Germinal center (tissue), 1 donor: ENCODE measurements around the gene CCDC8.
"Not testable (repeated sequence)": the region's sequence is repeated elsewhere in the genome, so short reads cannot be mapped to it uniquely, and the experiment has no call there.

Source experiments
- DNase-seq: peaks from one replicate; pipeline ENCODE4 v3.0.0; 2012; ENCODE audit warnings: mixed read lengths, low spot score

CCDC8 gene

DNA sequence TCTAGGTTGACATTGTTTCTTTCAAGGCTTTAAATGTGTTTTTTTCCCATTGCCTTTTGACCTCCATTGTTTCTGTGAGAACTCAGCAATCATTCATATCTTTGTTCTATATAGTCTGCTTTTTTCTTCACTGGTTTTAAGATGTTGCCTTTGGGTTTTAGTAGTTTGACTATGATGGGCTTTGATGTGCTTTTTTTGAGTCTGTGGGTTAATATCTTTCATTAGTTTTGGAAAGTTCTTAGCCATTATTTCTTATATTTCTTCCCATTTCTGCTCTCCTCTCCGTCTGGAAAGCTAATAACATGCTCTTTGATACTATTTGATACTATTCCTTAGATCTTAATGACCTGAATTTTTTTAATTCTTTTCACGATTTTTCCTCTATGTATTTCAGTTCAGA, 32.7 kb downstream of the CCDC8 start:
- no peak for DNase-seq

DNA sequence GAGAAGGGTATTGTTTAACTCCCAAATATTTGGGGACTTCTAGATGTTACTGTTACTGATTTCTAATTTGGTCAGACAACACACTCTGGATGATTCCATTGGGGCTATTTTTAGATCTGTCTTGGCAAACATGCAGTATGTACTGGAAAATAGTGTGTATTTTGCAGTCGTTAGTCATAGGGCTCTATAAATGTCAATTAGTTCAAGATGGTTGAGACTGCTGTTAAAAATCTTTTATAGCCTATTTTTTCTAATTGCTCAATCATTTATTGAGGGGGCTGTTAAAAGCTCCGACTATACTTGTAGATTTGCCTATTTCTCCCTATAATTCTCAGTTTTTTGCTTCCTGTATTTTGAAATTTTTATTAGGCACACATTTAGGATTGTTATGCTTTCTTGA, 35.1 kb downstream of the CCDC8 start:
- no peak for DNase-seq

DNA sequence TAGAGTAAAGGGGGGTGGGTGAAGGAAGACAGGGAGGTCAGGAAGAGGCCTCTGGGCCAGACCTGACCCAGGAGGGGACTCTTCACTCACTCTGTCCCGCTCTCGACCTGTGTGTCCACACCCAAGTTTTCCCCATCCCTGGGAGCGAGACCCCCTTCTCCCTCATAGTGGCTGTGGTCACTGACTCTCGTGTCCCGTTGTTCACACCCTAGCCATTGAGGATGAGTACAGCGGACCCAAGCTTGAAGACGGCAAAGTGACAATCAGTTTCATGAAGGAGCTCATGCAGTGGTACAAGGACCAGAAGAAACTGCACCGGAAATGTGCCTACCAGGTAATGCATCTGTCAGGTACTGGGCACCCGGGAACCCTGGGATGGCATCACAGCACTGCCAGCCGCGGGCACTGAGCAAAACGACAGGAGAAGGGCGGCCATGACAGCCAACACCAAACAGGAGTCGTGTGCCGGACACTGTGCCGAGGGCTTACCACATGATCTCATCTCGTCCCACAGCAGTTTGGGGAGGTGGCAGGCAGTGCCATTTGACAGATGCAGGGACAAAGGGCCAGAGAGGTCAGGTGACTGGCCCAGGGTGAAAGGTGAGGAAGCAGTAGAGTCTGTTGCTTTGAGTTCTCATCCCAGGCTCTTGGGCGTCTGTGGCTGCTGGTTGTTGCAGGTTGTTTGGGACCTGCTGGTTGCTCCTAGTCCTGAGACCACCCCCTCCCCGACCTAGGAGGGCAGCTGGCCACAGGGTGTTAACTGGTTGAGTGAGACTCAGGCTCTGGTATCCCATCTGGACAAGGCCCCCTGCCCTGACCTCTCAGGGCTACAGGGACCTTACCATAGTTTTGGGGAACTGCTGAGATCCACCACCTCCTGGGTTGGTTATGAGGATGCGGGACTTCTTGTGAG, 36.9 kb downstream of the CCDC8 start:
- DNase-seq = no peak

DNA sequence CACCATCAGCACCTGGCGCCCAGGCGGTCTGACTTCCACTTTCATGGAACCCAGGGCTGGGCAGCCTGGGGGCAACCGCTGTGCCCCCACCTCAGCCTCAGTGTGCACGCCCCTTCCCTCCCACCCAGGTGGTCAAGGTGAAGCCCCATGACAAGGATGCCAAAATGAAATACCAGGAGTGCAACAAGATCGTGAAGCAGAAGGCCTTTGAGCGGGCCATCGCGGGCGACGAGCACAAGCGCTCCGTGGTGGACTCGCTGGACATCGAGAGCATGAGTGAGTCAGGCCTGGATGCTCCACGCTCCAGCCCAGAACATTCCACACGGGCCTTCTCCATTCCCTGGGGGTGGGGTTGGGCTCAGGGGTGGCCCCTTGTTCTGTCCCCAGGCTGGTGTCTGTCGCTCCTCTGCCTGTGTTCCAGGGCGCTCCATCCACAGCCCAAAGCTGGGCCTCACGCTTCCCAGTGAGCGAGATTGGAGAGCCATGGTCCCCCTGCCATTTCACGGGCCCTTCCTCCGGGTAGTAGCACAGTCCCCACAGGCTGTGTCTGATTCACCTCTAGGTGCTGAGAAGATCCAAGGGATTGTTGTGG, 37.8 kb downstream of the CCDC8 start:
- not testable (repeated sequence) for DNase-seq

DNA sequence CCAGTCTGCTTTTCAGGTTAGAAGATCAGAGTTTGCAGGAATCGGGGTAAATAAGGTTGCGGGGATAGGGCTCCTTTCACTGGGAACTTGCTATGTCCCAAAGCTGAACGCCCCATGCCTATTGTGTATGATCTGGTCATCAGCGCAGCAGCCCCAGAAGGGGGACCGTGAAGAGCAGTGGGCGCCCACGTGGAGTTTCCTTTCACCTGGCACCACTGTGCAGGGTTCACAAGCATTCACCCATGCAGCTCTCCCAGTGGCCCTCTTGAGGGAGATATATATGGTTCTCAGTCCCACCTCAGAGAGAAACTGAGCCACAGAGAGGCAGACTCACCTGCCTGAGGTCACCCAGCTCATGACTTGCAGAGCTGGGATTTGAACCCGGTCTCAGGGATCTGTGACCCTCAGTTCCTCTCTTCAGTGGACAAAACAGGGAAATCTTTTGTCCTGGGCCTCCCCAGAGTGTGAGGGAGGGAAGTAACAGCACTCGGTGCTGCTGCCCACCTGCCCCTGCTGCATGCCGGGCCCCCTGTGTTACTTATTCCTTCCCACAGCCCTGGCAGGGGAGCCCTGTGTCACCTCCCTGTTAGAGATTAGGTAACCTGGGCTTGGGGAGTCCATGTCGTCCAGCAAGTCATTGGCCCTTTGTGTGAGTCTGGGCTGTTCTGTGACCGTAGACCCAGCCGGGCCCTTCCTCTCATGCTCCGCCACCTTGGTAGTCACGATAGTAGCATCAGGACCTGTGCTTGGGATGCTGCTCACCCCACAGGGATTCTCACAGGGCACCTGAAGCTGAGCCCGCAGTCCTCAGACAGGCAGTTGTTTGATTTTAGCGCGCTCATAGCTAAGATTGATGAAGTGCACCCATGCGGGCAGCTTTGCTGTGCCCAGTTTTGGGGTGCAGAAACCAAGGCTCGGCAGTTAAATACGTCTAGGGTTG, 38.6 kb downstream of the CCDC8 start:
- DNase-seq = no peak

GRCh38 chr19:46373491-46374359, 39.6 kb downstream of the CCDC8 start:
- no peak for DNase-seq

DNA sequence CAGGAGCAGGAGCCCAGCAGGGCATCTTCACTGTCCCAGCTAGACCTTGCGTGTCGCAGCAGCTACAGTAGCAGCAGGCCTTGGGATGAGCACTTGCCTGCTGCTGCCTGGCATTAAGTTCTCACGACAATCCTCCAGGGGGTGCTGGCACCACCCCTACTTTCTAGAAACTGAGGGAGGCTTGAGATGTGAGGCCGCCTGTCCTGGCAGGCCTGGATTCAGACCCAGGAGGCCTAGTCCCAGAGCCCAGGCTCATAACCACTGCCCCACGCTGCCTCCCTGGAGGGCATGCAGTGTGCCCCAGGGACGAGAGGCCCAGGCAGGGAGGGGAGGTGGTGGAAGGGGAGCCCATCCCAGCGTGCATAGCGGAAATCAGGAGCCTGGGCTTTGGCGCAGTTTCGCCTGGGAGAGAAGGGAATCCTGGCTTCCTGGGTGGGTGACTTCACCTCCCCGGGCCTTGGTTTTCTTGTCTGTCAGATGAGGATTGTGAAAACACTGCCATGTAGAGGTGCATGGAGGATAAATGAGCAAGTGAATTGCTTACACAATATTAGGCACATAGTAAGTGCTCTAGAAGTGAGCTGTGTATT, 40.4 kb downstream of the CCDC8 start:
- no peak for DNase-seq

- no peak for DNase-seq
Measured at GRCh38 chr19:46371371-46371901, 41.9 kb downstream of the CCDC8 start.

DNA sequence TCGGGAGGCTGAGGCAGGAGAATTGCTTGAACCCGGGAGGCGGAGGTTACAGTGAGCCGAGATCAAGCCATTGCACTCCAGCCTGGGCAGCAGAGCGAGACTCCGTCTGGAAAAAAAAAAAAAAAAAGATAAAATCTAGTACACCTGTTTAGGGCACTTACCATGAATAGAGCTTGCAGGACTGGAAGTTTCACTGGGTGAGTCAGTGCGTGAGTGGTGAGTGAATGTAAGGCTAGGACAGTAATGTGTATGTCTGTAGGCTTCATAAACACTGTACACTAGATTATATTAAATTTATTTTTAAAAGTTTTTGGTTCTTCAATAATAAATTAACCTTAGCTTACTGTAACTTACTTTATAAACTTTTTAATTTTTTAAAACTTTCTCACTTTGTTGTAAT, 43.5 kb downstream of the CCDC8 start:
- DNase-seq = no peak

GRCh38 chr19:46368116-46368515, 45.2 kb downstream of the CCDC8 start:
- DNase-seq = no peak

DNA sequence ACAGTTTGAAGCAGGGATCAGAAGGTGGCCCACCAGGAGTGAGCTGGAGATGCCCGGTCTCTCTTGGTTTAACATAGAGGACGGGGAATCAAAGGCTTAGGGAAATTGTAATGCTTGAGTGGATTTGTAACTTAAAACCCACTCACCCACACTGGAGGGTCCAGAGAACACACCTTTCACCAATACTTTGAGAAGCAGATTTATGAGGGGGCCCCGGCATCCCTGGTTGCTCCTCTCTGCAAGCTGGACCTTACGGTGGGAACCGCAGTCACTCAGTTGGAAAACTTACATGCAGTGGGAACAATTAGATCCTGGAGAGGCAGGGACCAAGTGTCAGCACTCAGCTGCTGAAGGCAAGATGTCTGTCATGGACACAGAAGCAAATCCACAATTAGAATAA, 45.9 kb downstream of the CCDC8 start:
- DNase-seq = no peak

- no peak for DNase-seq
Measured at GRCh38 chr19:46366620-46367292, 46.6 kb downstream of the CCDC8 start.

- no peak for DNase-seq
Measured at GRCh38 chr19:46365561-46365960, 47.8 kb downstream of the CCDC8 start.

- DNase-seq = no peak
Measured at GRCh38 chr19:46364359-46364758, 49.0 kb downstream of the CCDC8 start.

GRCh38 chr19:46361915-46362314, 51.4 kb downstream of the CCDC8 start:
- no peak for DNase-seq
